Ureter (tissue), 1 donor: ENCODE measurements around the gene CYP39A1. TPM values are rescaled to one million over a fixed set of nuclear protein-coding genes. Genes with fewer than 3 reads are reported as not detected.
"Not testable (repeated sequence)": the region's sequence is repeated elsewhere in the genome, so short reads cannot be mapped to it uniquely, and the experiment has no call there.

Experiments
- DNase-seq: peaks from one replicate; pipeline ENCODE4 v3.0.0-alpha.2; 2020; ENCODE audit warnings: low spot score
- total RNA-seq: library from RNA; stranded (reverse); gene quantifications from one replicate; pipeline ENCODE4 v1.2.4, GENCODE V29; 2023
- donor health status: DM: yes; HTN: yes; CAD: no.

CYP39A1 gene
- total RNA-seq, 1 donor from 2014 or later, result 3.5 TPM

- no peak for DNase-seq
These were observed 3.6 kb downstream of the CYP39A1 start for GRCh38 chr6:46648869-46649492.

- DNase-seq, result not testable (repeated sequence)
These were observed 4.5 kb downstream of the CYP39A1 start for GRCh38 chr6:46648108-46648507.

GRCh38 chr6:46645265-46645664 lies 7.4 kb downstream of the CYP39A1 start:
- DNase-seq, result no peak

GRCh38 chr6:46642928-46643751 lies 9.5 kb downstream of the CYP39A1 start:
- DNase-seq, result no peak

GRCh38 chr6:46638650-46639049 lies 14.0 kb downstream of the CYP39A1 start:
- no peak for DNase-seq

- no peak for DNase-seq
These were observed 14.7 kb downstream of the CYP39A1 start for GRCh38 chr6:46637933-46638332.

- DNase-seq, result no peak
These were observed 15.5 kb downstream of the CYP39A1 start for GRCh38 chr6:46637145-46637544.

GRCh38 chr6:46635462-46635861 lies 17.2 kb downstream of the CYP39A1 start:
- DNase-seq, result no peak

- DNase-seq, result no peak
These were observed 20.6 kb downstream of the CYP39A1 start for GRCh38 chr6:46632053-46632452.

- no peak for DNase-seq
These were observed 22.9 kb downstream of the CYP39A1 start for GRCh38 chr6:46629691-46630090.

- DNase-seq, result no peak
These were observed 23.6 kb downstream of the CYP39A1 start for GRCh38 chr6:46628976-46629375.

GRCh38 chr6:46628498-46628897 lies 24.1 kb downstream of the CYP39A1 start:
- no peak for DNase-seq

- no peak for DNase-seq
These were observed 25.6 kb downstream of the CYP39A1 start for GRCh38 chr6:46626976-46627375.

- DNase-seq, result no peak
These were observed 26.2 kb downstream of the CYP39A1 start for GRCh38 chr6:46626228-46626909.

- no peak for DNase-seq
These were observed 33.9 kb downstream of the CYP39A1 start for GRCh38 chr6:46618726-46619125.

GRCh38 chr6:46612645-46613044 lies 40.0 kb downstream of the CYP39A1 start:
- peak; percentile 51 for DNase-seq

GRCh38 chr6:46610862-46611553 lies 41.6 kb downstream of the CYP39A1 start:
- DNase-seq, result no peak

- DNase-seq, result no peak
These were observed 46.3 kb downstream of the CYP39A1 start for GRCh38 chr6:46606338-46606737.

GRCh38 chr6:46605091-46605797 lies 47.4 kb downstream of the CYP39A1 start:
- no peak for DNase-seq

- no peak for DNase-seq
These were observed 54.4 kb downstream of the CYP39A1 start for GRCh38 chr6:46598215-46598614.

GRCh38 chr6:46592740-46593139 lies 59.9 kb downstream of the CYP39A1 start:
- DNase-seq, result no peak
